CD4-positive, CD25-positive, alpha-beta regulatory T cell (primary cell): Measurements from ENCODE around the gene BCL2. TPM values are rescaled to one million over a fixed set of nuclear protein-coding genes. Genes with fewer than 3 reads are reported as not detected.
A peak's percentile ranks its signal among the peaks of the same experiment; 100 is the strongest.

Experiments used
- ATAC-seq, 2 donors: fragments of 150-1000 bp; cut with Tn5 transposase; one replicate each; pipeline ENCODE4 v1.10.0; 2021; ENCODE audit warnings: low read depth in 2 of 2, moderate number of reproducible peaks in 2 of 2, moderate library complexity in 1 of 2
- DNase-seq, 3 donors: peaks; one replicate each; pipeline versions ENCODE4 v3.0.0 to v3.0.0-alpha.2; 2012 to 2022; ENCODE audit warnings: mixed read lengths in 1 of 3
- H3K27ac ChIP-seq: one replicate; pipeline ENCODE4 v1.7.0; 2013; ENCODE audit warnings: mild to moderate bottlenecking, low read length; ENCODE audit not compliant: insufficient read depth, poor library complexity, severe bottlenecking
- H3K27me3 ChIP-seq: one replicate; pipeline ENCODE4 v1.7.0; 2013; ENCODE audit warnings: low read length; ENCODE audit not compliant: control insufficient read depth, insufficient read depth
- H3K36me3 ChIP-seq: one replicate; pipeline ENCODE4 v1.7.0; 2013; ENCODE audit warnings: mild to moderate bottlenecking, low read length, moderate library complexity; ENCODE audit not compliant: control insufficient read depth, insufficient read depth
- H3K4me1 ChIP-seq: 2 replicates; pipeline ENCODE4 v1.7.0; 2013; ENCODE audit warnings: mild to moderate bottlenecking, low read length; ENCODE audit not compliant: insufficient read depth, control insufficient read depth, poor library complexity, severe bottlenecking
- H3K4me3 ChIP-seq: one replicate; pipeline ENCODE4 v1.7.0; 2013; ENCODE audit warnings: low read depth, mild to moderate bottlenecking, low read length, moderate library complexity
- H3K9me3 ChIP-seq, 2 experiments: 1 replicate in 1 of 2; 2 replicates in 1 of 2; pipeline ENCODE4 v1.7.0; 2013; ENCODE audit warnings: low read length in 2 of 2, mild to moderate bottlenecking in 1 of 2, moderate library complexity in 1 of 2; ENCODE audit not compliant: control insufficient read depth in 2 of 2
- H3K27ac Mint-ChIP-seq, 3 donors: one replicate each; pipeline ENCODE4 v1.8.0; 2020 to 2022; ENCODE audit warnings: mild to moderate bottlenecking in 3 of 3, mixed read lengths in 3 of 3, moderate library complexity in 2 of 3
- H3K27me3 Mint-ChIP-seq: one replicate; pipeline ENCODE4 v1.8.0; 2022; ENCODE audit warnings: mild to moderate bottlenecking, mixed read lengths
- H3K36me3 Mint-ChIP-seq: one replicate; pipeline ENCODE4 v1.8.0; 2020; ENCODE audit warnings: mixed read lengths
- H3K4me1 Mint-ChIP-seq, 4 donors: one replicate each; pipeline ENCODE4 v1.8.0; 2020 to 2022; ENCODE audit warnings: mixed read lengths in 4 of 4, mild to moderate bottlenecking in 1 of 4
- H3K4me3 Mint-ChIP-seq, 4 donors: one replicate each; pipeline ENCODE4 v1.8.0; 2020 to 2022; ENCODE audit warnings: mild to moderate bottlenecking in 4 of 4, mixed read lengths in 4 of 4, moderate library complexity in 3 of 4
- H3K9me3 Mint-ChIP-seq, 7 donors: one replicate each; pipeline ENCODE4 v1.8.0; 2020 to 2022; ENCODE audit warnings: mixed read lengths in 7 of 7, mild to moderate bottlenecking in 3 of 7, moderate library complexity in 2 of 7
- polyA plus RNA-seq, 4 donors: library from polyadenylated mRNA; unstranded; fragments of 300-500 nt; fragmentation: Illumina TruSeq; gene quantifications; one replicate each; pipeline ENCODE4 v1.2.3, GENCODE V29; 2021
- total RNA-seq: library from RNA; stranded (reverse); gene quantifications from one replicate; pipeline ENCODE4 v1.2.3, GENCODE V29; 2022

BCL2 gene
- total and polyA plus RNA-seq, 5 donors from 2014 or later, result 19.1 to 125 (median 31.1) TPM

DNA sequence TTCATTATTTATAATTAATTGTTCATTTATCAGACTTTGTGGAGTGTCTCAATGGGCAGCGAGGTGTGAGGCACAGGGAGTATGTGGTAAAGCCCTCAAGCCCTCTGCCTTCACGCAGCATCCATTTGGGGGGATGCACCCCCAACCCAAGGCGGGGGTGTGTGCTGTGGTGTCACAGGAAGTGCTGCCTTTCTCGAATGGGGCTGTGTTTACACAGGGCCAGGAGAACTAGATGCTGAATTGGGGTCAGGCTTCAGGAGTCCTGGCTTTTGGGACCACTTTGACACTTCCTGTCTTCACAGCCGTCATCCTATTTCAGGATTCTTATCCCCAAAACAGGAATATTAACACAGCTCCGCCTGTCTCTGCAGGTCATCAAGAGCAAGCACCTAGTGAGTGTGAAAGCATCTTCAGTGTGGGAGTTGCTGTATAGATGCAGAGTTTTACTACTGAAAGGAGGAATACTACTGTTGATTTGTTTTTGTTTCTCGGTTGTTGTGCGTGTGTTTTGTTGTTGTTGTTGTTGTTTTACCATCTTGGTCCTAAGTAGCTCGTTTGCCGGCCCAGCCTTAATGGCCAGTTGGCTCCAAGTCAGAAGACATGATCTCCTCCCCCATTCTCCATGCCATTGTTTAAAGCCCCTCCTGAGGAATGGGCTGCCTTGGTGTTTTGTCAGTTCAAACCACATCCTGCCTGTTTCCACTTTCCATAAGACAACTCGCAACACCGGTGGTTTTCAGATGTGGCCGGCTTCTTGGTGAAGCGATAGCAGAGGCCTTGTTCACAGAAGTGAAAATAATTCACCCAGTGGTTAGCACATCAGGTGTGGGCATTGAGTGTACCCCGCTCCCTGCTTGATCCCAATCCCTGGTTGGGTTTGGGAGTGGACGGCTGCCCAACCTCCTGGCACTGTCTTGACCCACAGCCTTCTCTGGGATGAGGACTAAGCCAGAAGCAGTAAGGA, 221.3 kb downstream of the BCL2 start:
- peaks cover 0 to 3% (median 0%) of the 10 kb centered on the region in 7 donors for H3K9me3 Mint-ChIP-seq
- H3K36me3 Mint-ChIP-seq, result no peaks in the 10 kb centered on the region
- peak overlapping the region in 2 of 4 donors; percentile 25 to 81 for H3K4me3 Mint-ChIP-seq
- Histone ChIP-seq H3K36me3 (no peaks in the 10 kb centered on the region), H3K27ac (no peak overlapping the region), H3K4me1 (peaks cover 16% of the 10 kb centered on the region), H3K4me3 (no peak overlapping the region), H3K9me3 (no peaks in the 10 kb centered on the region), H3K27me3 (peaks cover 2% of the 10 kb centered on the region)
- DNase-seq, result peak in 1 of 3 donors; percentile 85
- peak; percentile 38 to 56 for ATAC-seq
- H3K27ac Mint-ChIP-seq, result peak overlapping the region; percentile 9 to 80 (median 68)
- H3K27me3 Mint-ChIP-seq, result peaks cover 26% of the 10 kb centered on the region
- peaks cover 5 to 52% (median 12%) of the 10 kb centered on the region in 4 donors for H3K4me1 Mint-ChIP-seq

DNA sequence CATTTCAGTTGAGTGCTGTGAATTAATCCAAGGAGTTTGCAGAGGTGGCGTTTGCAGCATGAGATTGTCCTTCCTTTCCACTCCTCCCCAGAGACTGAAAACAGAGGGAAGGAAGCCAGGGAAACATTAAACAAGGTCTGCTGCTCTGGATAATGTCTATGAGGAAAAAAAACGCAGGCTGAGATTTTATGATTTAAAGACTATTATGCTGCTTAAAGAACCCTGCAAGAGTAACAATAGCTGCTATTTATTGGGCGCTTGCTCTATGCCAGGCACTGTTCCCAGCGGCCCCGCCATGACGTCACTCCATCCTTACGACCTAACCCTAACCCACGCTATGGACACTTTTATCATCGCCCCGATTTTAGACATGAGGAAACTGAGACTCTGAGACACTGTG, 222.4 kb downstream of the BCL2 start:
- Histone ChIP-seq H3K4me3 (no peak overlapping the region), H3K36me3 (no peaks in the 10 kb centered on the region), H3K27me3 (peaks cover 2% of the 10 kb centered on the region), H3K27ac (no peak overlapping the region), H3K4me1 (peaks cover 16% of the 10 kb centered on the region), H3K9me3 (no peaks in the 10 kb centered on the region)
- ATAC-seq (no peak), DNase-seq (no peak)
- no peaks in the 10 kb centered on the region for H3K9me3 Mint-ChIP-seq
- peaks cover 5 to 48% (median 9%) of the 10 kb centered on the region in 4 donors for H3K4me1 Mint-ChIP-seq
- no peak overlapping the region for H3K4me3 Mint-ChIP-seq
- peaks cover 22% of the 10 kb centered on the region for H3K27me3 Mint-ChIP-seq
- H3K36me3 Mint-ChIP-seq, result no peaks in the 10 kb centered on the region
- peak overlapping the region; percentile 78 to 89 (median 80) for H3K27ac Mint-ChIP-seq

DNA sequence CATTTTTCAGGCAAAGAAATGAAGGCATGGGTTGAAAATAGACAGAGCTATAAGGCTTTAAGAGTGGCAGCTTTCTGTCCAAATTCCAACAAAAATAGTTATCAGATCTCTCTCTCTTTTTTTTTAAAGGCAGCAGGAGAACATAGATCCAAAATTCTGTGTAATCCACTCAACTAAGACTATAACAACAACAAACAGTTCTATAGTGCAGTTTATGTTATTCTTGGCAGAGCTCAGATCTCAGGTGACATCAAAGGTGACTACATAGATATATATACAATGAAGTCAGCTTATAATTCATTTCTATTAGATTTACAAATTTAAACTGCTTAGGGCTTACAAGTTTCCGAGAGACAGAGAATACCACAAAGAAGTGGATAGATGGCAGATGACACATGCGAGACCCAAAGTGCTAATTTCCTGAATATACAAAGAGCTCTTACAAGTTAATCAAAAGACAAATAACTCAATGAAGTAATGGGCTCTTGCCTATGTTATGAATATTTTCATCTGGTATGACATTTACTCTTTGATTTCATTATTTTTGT, 223.2 kb downstream of the BCL2 start:
- no peaks in the 10 kb centered on the region for H3K9me3 ChIP-seq
- peaks cover 2% of the 10 kb centered on the region for H3K27me3 ChIP-seq
- Mint-ChIP-seq H3K4me3 (no peak overlapping the region), H3K9me3 (no peaks in the 10 kb centered on the region), H3K4me1 (peaks cover 0 to 42% (median 8%) of the 10 kb centered on the region in 4 donors), H3K27me3 (peaks cover 22% of the 10 kb centered on the region), H3K36me3 (no peaks in the 10 kb centered on the region), H3K27ac (peak overlapping the region in 1 of 3 donors; percentile 11)
- H3K4me3 ChIP-seq, result no peak overlapping the region
- H3K36me3 ChIP-seq, result no peaks in the 10 kb centered on the region
- H3K4me1 ChIP-seq, result peaks cover 16% of the 10 kb centered on the region
- H3K27ac ChIP-seq, result no peak overlapping the region
- DNase-seq, result no peak
- no peak for ATAC-seq

DNA sequence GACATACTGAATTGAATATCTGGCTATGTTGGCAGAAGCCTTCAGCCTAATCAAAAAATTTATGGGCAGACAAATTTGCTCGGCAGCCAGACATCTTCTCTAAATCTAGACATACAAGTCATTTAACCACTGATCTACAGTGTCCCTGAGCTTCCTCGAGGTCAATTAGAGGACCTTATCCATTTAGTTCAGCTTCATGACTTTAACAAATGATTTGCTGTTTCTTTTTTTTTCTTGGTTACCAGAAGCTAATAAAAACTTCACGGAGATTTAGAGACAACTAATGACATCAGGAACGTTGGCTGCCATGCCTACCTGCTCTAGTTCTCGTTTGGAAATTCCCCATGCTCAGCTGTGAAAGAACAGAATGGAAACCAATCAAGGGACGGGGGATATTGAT, 223.8 kb downstream of the BCL2 start:
- DNase-seq (no peak), ATAC-seq (no peak)
- Histone ChIP-seq H3K9me3 (no peaks in the 10 kb centered on the region), H3K36me3 (no peaks in the 10 kb centered on the region), H3K27me3 (peaks cover 2% of the 10 kb centered on the region), H3K27ac (no peak overlapping the region), H3K4me1 (peaks cover 16% of the 10 kb centered on the region), H3K4me3 (no peak overlapping the region)
- Mint-ChIP-seq H3K9me3 (no peaks in the 10 kb centered on the region), H3K4me1 (peaks cover 0 to 41% (median 8%) of the 10 kb centered on the region in 4 donors), H3K4me3 (no peak overlapping the region), H3K36me3 (no peaks in the 10 kb centered on the region), H3K27ac (no peak overlapping the region), H3K27me3 (peaks cover 20% of the 10 kb centered on the region)

DNA sequence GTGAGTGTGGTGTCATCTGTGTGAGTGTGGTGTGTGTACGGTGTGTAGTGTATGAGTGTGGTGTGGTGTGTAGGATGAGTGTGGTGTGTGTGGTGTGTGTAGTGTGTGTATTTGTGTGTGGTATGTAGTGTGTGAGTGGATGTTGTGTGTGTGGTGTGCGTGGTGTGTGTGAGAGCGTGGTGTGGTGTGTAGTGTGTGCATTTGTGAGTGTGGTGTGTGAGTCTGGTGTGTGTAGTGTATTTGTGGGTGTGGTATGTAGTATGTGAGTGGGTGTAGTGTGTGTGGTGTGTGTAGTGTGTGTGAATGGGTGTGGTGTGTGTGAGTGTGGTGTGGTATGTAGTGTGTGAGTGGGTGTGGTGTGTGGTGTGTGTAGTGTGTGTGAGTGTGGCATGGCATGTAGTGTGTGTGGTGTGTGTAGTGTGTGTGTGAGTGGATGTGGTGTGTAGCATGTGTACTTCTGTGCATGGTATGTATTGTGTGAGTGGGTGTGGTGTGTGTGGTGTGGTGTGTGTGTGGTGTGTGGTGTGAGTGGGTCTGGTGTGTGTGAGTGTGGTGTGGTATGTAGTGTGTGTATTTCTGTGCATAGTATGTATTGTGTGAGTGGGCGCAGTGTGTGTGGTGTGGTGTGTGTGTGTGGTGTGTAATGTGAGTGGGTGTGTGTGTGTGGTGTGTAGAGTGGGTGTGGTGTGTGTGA, 227.8 kb downstream of the BCL2 start:
- no peak overlapping the region for H3K27ac Mint-ChIP-seq
- DNase-seq, result no peak
- H3K27me3 ChIP-seq, result no peaks in the 10 kb centered on the region
- H3K9me3 Mint-ChIP-seq, result no peaks in the 10 kb centered on the region
- no peaks in the 10 kb centered on the region for H3K36me3 Mint-ChIP-seq
- peaks cover 21% of the 10 kb centered on the region for H3K27me3 Mint-ChIP-seq
- H3K4me1 ChIP-seq, result no peaks in the 10 kb centered on the region
- peaks cover 0 to 3% (median 0%) of the 10 kb centered on the region in 4 donors for H3K4me1 Mint-ChIP-seq
- no peaks in the 10 kb centered on the region for H3K36me3 ChIP-seq
- H3K27ac ChIP-seq, result no peak overlapping the region
- H3K9me3 ChIP-seq, result no peaks in the 10 kb centered on the region
- ATAC-seq, result no peak
- no peak overlapping the region for H3K4me3 ChIP-seq
- no peak overlapping the region for H3K4me3 Mint-ChIP-seq

DNA sequence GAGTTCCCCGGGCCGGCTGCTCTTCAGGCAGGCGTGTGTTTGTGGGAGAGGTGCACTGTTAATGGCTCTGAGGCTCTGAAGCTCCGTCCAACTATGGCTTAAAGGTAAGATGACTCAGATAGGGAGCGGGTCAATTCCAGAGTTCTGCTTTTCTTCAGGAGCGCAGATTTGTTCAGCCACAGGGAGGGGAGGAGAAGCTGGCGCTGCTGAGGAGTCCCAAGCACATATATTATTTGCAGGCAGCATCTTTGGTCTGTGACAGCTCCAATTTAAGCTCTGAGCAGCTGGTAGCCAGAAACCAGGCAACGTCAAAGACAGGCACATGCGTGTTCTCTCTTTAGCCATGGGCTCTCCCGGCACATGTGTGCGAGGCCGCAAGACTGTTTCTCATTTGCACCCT, 229.2 kb downstream of the BCL2 start:
- Mint-ChIP-seq H3K27ac (no peak overlapping the region), H3K36me3 (no peaks in the 10 kb centered on the region), H3K4me1 (no peaks in the 10 kb centered on the region), H3K4me3 (no peak overlapping the region), H3K27me3 (peaks cover 25% of the 10 kb centered on the region), H3K9me3 (no peaks in the 10 kb centered on the region)
- H3K4me1 ChIP-seq, result no peaks in the 10 kb centered on the region
- no peaks in the 10 kb centered on the region for H3K9me3 ChIP-seq
- no peak overlapping the region for H3K4me3 ChIP-seq
- no peak overlapping the region for H3K27ac ChIP-seq
- DNase-seq, result no peak
- no peak for ATAC-seq
- no peaks in the 10 kb centered on the region for H3K36me3 ChIP-seq
- H3K27me3 ChIP-seq, result no peaks in the 10 kb centered on the region

DNA sequence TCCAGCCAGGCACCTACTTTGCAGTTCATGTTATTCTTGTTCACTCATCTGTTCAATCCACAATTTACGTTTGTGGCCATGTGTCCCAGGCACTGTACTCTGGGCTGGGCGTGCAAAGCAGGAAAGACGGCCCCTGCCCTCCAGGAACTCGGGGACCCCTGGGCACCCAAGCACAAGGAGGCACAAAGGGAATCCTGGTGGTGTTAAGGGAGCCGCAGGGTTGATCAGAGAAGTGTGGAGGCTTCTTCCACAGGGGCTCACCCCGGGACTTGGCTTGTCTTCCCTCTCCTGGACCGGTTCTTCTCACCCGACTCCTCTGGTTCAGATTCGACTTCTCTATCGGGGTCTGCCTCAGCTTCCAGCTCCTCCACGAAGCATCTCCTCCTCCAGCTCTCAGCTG, 230.5 kb downstream of the BCL2 start:
- no peaks in the 10 kb centered on the region for H3K27me3 ChIP-seq
- no peak for ATAC-seq
- no peak overlapping the region for H3K27ac Mint-ChIP-seq
- H3K9me3 ChIP-seq, result no peaks in the 10 kb centered on the region
- no peak overlapping the region for H3K4me3 ChIP-seq
- H3K9me3 Mint-ChIP-seq, result no peaks in the 10 kb centered on the region
- peaks cover 19% of the 10 kb centered on the region for H3K27me3 Mint-ChIP-seq
- no peaks in the 10 kb centered on the region for H3K36me3 ChIP-seq
- H3K4me1 ChIP-seq, result no peaks in the 10 kb centered on the region
- H3K36me3 Mint-ChIP-seq, result no peaks in the 10 kb centered on the region
- no peak for DNase-seq
- H3K4me3 Mint-ChIP-seq, result no peak overlapping the region
- no peaks in the 10 kb centered on the region for H3K4me1 Mint-ChIP-seq
- no peak overlapping the region for H3K27ac ChIP-seq
